ENCODE results near the gene ACER3.

Gene ACER3

DNA sequence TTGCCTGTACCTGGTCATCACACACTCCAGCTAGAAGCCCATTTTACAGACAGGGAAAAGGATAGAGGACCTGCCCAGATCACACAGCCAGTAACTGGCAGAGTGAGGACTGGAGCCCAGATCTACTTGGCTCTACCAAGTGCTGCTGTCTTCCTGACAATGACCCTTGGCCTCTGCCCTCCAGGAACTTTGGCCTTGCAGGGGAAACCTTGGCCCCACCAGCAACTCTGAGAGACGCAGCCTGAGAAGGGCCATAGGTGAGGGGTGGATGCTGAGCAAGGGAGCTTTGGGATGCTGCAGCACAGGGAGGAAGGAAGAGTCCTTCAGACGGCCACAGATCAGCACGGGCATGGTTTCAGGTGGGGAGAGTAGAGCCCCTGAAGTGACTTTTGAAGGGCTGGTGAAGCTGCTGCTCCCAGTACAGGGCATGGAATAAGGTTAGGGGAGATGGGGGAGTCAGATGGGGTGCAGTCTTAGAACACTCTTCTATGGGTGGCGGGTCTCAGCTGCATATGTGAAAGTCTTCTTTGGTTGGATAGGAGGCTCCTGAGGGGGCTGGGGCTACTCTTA lies 204.0 kb downstream of the ACER3 start:
- no peak for DNase-seq

GRCh38 chr11:77065878-77066228 lies 205.1 kb downstream of the ACER3 start:
- no peak for DNase-seq

DNA sequence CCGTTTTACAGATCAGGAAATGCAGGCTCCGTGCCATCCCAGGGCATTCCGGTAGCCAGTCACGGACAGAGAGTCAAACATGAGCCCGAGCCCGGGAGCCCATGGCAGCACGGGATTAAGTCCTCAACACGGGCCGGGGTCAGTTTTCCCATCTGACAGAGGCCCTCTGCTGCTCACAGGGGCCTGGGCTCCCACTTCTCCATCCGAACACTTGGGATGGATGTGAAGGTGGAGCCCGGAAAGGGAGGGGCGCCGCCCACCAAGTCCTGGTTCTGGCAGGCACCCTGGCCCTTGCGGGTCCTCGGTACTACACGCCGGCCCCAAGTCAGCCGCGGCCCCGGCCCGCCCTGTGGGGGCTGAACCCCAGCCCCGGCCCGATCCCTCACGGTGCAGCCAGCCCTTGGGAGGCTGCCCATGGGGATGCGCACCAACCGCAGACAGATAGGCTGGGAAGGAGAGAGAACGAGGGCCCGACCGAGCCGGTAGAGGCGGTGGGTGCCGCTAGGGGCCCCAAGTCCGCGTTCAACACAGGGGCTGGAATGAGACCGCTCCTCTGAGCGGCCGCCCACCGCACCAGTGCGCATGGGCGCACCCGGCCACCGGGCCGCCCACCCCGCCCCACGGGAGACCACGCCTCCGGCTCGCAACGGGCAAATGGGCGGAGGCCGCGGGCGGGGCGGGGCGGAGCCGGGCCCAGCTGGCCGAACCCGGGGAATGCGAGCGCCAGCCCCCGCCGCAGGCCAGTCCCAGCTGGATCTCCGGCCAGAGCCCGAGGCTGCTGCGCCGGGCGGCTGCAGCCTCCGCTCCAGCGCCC lies 205.7 kb downstream of the ACER3 start, which contains the start of gene CAPN5:
Gene CAPN5 (plus strand): TSS at position 743 of the 814 bp plus-strand sequence. CDS start 17,916 bp downstream, outside the sequence.
- peak; percentile 95 for DNase-seq

GRCh38 chr11:77067861-77068443 lies 207.2 kb downstream of the ACER3 start:
- no peak for DNase-seq

DNA sequence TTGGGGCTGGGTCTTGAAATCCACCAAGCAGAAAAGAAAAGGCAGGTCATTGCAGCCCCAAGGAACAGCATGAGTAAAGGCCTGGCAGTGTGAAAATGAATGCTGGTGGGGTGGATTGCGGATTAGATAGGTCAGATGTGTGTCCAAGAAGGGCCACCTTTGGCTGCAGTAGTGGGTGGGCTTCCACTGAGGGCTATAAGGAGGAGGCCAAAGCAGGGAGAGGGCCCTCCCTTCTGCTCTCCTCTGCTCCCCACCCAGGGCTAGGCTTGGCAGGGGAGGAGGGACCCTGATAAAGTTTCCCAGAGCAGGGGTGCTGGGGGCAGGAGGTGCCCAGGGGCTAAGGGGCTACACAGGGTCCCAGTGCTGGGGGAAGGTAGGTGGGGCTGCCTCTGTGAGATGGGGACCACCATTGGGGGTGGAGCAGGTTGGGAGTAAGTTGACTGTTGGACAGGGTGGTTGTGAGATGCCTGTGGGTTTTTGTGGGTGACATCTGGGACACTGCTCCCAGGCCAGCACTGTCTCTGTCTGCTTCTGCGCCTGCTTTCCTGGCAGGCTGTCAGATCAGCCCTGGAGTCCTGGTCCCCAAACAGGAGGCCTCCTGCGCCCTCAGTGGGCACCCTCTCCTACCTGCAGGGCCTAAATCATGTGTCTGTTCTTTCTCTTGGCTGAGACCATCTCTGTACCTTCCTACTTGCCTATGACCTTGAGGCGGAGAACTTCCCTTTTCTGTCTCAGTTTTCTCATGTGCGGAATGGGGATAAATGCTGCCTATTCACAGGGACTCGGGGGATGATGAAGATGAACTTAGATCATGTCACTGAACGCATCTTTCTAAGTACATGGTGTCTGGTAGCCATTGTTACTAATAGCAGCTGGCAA lies 208.0 kb downstream of the ACER3 start:
- DNase-seq: no peak

GRCh38 chr11:77069336-77069968 lies 208.7 kb downstream of the ACER3 start:
- DNase-seq: no peak

GRCh38 chr11:77069969-77070582 lies 209.4 kb downstream of the ACER3 start:
- no peak for DNase-seq

GRCh38 chr11:77071077-77071476 lies 210.4 kb downstream of the ACER3 start:
- no peak for DNase-seq

GRCh38 chr11:77071671-77072605 lies 211.2 kb downstream of the ACER3 start:
- DNase-seq: peak; percentile 56

GRCh38 chr11:77072851-77073327 lies 212.2 kb downstream of the ACER3 start:
- DNase-seq: peak; percentile 60

GRCh38 chr11:77073328-77074001 lies 212.7 kb downstream of the ACER3 start:
- no peak for DNase-seq

GRCh38 chr11:77074205-77074604 lies 213.5 kb downstream of the ACER3 start:
- DNase-seq: no peak

DNA sequence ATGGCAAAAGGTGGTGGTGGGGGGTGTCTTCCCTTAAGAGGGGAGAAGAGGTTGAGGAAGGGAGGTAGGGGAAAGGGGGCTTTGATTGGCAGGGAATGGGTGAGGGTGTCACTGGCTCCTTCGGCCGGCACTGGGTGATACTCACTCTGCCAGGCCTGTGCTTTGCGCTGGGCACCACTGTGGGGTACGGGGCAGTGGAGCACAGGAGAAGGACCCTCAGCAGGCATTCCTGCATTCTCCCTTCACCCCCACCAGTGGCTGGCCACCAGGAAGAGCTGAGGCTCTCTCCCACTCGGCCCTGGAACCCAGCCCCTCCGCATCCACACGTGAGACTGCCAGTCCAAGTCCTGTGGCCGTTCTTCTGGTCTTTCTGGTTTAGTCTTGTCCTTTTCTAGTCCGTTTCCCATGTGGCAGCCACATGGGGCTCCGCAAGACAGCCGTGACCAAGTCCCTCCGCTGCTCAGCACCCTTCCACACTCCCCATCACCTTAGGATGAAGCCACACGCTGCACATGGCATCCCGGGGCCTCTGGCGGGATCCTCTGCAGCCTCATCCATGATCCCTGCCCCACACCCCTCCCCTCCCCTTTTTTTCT lies 214.0 kb downstream of the ACER3 start:
- no peak for DNase-seq

DNA sequence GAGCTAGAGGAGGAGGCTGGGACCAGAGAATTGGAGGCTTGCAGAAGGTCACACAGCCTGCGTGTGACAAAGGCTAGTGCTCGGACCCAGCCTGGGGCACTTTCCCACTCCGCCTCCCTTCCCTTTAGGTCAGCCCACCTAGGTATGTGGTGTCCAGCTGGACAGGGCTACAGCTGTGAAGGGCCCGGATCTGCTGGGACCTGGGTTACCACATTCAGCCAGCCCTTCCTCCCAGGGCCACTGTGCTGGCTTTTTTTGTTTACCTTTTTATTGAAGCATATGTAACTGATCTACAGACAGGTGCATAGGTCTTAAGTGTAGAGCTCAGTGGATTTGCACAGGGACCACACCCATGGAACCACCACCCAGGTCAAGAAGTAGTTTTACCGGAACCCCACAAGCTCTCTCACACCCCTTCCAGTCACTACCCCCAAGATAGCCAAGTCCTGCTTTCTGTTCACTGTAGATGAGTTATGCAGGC lies 214.7 kb downstream of the ACER3 start:
- DNase-seq: no peak
